Right lobe of liver (tissue), 6 donors: ENCODE measurements around the gene MBD6. TPM values are rescaled to one million over a fixed set of nuclear protein-coding genes. Genes with fewer than 3 reads are reported as not detected.
"Not testable (repeated sequence)": the region's sequence is repeated elsewhere in the genome, so short reads cannot be mapped to it uniquely, and the experiment has no call there.

Source experiments
- ATAC-seq, 4 donors: fragments of 200-7000 bp; cut with Tn5 transposase; one replicate each; pipeline ENCODE4 v1.9.1; 2020; ENCODE audit warnings: mild to moderate bottlenecking in 4 of 4, moderate library complexity in 4 of 4
- DNase-seq, 3 donors: peaks; one replicate each; pipeline ENCODE4 v3.0.0-alpha.2; 2020
- H3K27ac ChIP-seq, 3 donors: fragments of 200-600 bp; one replicate each; pipeline ENCODE4 v1.8.0; 2022
- H3K27me3 ChIP-seq, 2 donors: fragments of 200-600 bp; one replicate each; pipeline ENCODE4 v1.8.0; 2022
- H3K36me3 ChIP-seq, 4 donors: fragments of 200-600 bp; sonication (generic) in 1 of 4; one replicate each; pipeline versions ENCODE4 v1.5.1 to v1.8.0; 2017 to 2022; ENCODE audit warnings: control low read depth in 1 of 4
- H3K4me1 ChIP-seq, 4 donors: fragments of 200-600 bp; sonication (generic) in 1 of 4; one replicate each; pipeline versions ENCODE4 v1.5.1 to v1.8.0; 2017 to 2022; ENCODE audit warnings: control low read depth in 1 of 4
- H3K4me3 ChIP-seq, 3 donors: fragments of 200-600 bp; one replicate each; pipeline ENCODE4 v1.8.0; 2022
- H3K9me3 ChIP-seq, 4 donors: fragments of 200-600 bp; sonication (generic) in 1 of 4; one replicate each; pipeline versions ENCODE4 v1.5.1 to v1.8.0; 2017 to 2022; ENCODE audit warnings: control low read depth in 1 of 4
- CTCF ChIP-seq, 4 donors: fragments of 200-600 bp in 3 of 4; fragments of 450-650 bp in 1 of 4; IDR thresholded peaks; one replicate each; pipeline versions ENCODE4 v1.5.1 to v1.8.0; 2016 to 2022; ENCODE audit warnings: antibody characterized with exemption in 4 of 4, mild to moderate bottlenecking in 2 of 4
- POLR2A ChIP-seq: fragments of 450-650 bp; IDR thresholded peaks from one replicate; pipeline ENCODE4 v1.6.1; 2017; ENCODE audit warnings: antibody characterized with exemption, mild to moderate bottlenecking
- WGBS: methylation state at CpG from one replicate; pipeline ENCODE4 v1.1.6; 2018; ENCODE audit warnings: low coverage, low lambda C conversion rate; ENCODE audit not compliant: insufficient coverage; ENCODE audit errors: missing lambda C conversion rate; 5-methylcytosine and 5-hydroxymethylcytosine counted together
- intact Hi-C, 2 donors: fragments of 100-400 bp; cut with DNase I; formaldehyde crosslinking; loops; one replicate each; pipeline versions ENCODE4 v1.11.2 to v1.14.1; 2022
- total RNA-seq, 6 experiments: library from RNA; depleted of rRNA in 2 of 6; stranded (reverse); fragments of >200 nt in 2 of 6; fragmentation: NEBNext Ultra II Directional in 3 of 6; extraction: Animal tissue kit (Norgen Biotek cat#: 25700) in 3 of 6; gene quantifications; one replicate each; pipeline versions ENCODE4 v1.1.0 to v1.2.4, GENCODE V29; 2016 to 2023
- donor health status: DM: no; HTN: yes; CAD: no.
- donor health status: DM: no; HTN: no; CAD: no.
- donor health status: DM: no; HTN: no; CAD: no.
- donor health status: DM: no; HTN: yes; CAD: no.
- donor health status: DM: no; HTN: yes; CAD: no.

The MBD6 gene
- total RNA-seq, 6 experiments from 2014 or later: 7.4 to 61.1 (median 39.3) TPM

- no CpG with 5 or more reads among the region's 1 CpG for WGBS
- intact Hi-C loops: no loop called here
- Histone ChIP-seq H3K36me3 (no peaks in the 10 kb centered on the region), H3K27me3 (peaks cover 0 to 8% of the 10 kb centered on the region in 2 donors), H3K27ac (no peak overlapping the region), H3K9me3 (no peaks in the 10 kb centered on the region), H3K4me3 (no peak overlapping the region), H3K4me1 (no peaks in the 10 kb centered on the region)
- no peak for TF ChIP-seq POLR2A
- TF ChIP-seq CTCF (IDR thresholded peaks at IDR 0.05): no peak
- no peak for DNase-seq
- no peak for ATAC-seq
These were observed 32.3 kb downstream of the MBD6 start for GRCh38 chr12:57554897-57555296.

- no peaks in the 10 kb centered on the region for H3K27me3 ChIP-seq
- no peaks in the 10 kb centered on the region for H3K4me1 ChIP-seq
- ATAC-seq: no peak
- 76% methylated on average over 4 of the region's 4 CpGs for WGBS
- no peak overlapping the region for H3K4me3 ChIP-seq
- no peaks in the 10 kb centered on the region for H3K9me3 ChIP-seq
- H3K27ac ChIP-seq: no peak overlapping the region
- no peak for DNase-seq
- intact Hi-C loops: no loop called here
- TF ChIP-seq CTCF (IDR thresholded peaks at IDR 0.05) (no peak), POLR2A (no peak)
- H3K36me3 ChIP-seq: no peaks in the 10 kb centered on the region
These were observed 36.2 kb downstream of the MBD6 start for GRCh38 chr12:57558864-57559263.

GRCh38 chr12:57560516-57560915 lies 37.9 kb downstream of the MBD6 start:
- Histone ChIP-seq H3K4me3 (no peak overlapping the region), H3K4me1 (no peaks in the 10 kb centered on the region), H3K27me3 (no peaks in the 10 kb centered on the region), H3K9me3 (no peaks in the 10 kb centered on the region), H3K27ac (no peak overlapping the region), H3K36me3 (no peaks in the 10 kb centered on the region)
- TF ChIP-seq POLR2A (no peak), CTCF (IDR thresholded peaks at IDR 0.05) (no peak)
- 88% methylated on average over 2 of the region's 2 CpGs for WGBS
- DNase-seq (no peak), ATAC-seq (no peak)
- intact Hi-C loops: no loop called here

GRCh38 chr12:57561117-57561516 lies 38.5 kb downstream of the MBD6 start:
- not testable (repeated sequence) for ATAC-seq

GRCh38 chr12:57563358-57563757 lies 40.7 kb downstream of the MBD6 start:
- Histone ChIP-seq H3K27me3 (no peaks in the 10 kb centered on the region), H3K4me1 (no peaks in the 10 kb centered on the region), H3K27ac (no peak overlapping the region), H3K9me3 (no peaks in the 10 kb centered on the region), H3K36me3 (no peaks in the 10 kb centered on the region), H3K4me3 (no peak overlapping the region)
- DNase-seq: no peak
- intact Hi-C loops: no loop called here
- ATAC-seq: no peak
- WGBS: 33% methylated on average over 4 of the region's 4 CpGs
- TF ChIP-seq POLR2A (no peak), CTCF (IDR thresholded peaks at IDR 0.05) (no peak)

More at GRCh38 chr12:57561117-57561516, 38.5 kb downstream of the MBD6 start:
- H3K4me1 ChIP-seq, H3K9me3 ChIP-seq, H3K27ac ChIP-seq, H3K4me3 ChIP-seq, H3K27me3 ChIP-seq, intact Hi-C loops, DNase-seq, H3K36me3 ChIP-seq: not testable (repeated sequence)
- whole genome bisulfite sequencing: 57% methylated on average over 1 of the region's 1 CpG
